ENCODE data around the gene WLS.

WLS gene

DNA sequence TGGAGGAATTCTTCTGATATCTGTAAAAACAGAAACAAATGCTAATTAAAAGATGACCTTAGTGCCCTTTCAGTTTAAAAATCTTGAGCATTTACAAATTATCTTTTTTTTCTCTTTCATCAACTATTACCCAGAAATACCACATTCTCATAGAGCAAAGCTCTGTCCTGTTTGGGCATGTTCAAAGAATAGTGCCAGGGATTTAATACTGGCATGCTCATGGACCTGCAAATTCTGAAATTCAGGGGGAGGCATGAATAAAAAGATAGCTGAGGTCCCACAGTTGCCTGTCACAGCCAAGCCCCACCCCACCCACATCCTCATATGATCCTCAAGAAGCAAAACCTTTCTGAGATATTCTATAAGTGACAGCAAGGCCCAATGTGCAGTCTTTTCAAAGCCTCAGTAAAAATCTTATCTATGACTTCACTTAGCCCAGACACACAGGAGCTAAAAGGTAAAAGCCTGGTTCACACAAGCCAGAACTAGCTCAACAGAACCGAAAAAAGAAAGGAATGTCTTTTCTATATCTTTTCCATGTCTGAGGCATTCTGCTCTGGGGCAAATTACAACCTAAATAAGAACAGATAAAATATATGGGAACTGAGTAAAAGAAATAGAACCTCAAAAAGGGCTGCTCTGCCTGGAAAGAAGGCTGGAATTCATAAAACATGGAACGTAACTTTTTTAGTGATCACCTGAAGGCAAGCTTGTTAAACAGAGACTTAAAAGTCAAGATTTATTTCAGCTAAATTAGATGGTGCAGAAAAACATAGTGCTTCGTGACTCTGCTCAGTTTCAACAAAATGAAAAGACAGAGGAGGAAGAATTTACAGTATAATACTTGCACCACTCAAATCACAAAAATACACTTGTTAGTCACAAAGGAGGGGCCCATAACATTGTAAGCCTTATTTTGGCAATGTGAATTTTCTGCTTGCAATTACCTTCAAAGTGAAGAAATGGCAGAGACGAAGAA lies 11.0 kb downstream of the WLS start:
- Histone ChIP-seq H4K20me1 (ENCODE audit: insufficient read depth) (no peaks in the 10 kb centered on the region), H3K4me3 (IDR thresholded peaks at IDR 0.05; ENCODE audit: insufficient read depth, low read depth, low read length) (no peak overlapping the region), H3K9ac (no peak overlapping the region), H2AFZ (ENCODE audit: low read depth) (no peak overlapping the region), H3K36me3 (ENCODE audit: insufficient read depth) (no peaks in the 10 kb centered on the region), H3K4me2 (no peak overlapping the region), H3K27me3 (ENCODE audit: insufficient read depth, low read depth) (no peaks in the 10 kb centered on the region), H3K27ac (no peak overlapping the region), H3K4me1 (ENCODE audit: low read depth, poor library complexity, severe bottlenecking) (no peaks in the 10 kb centered on the region), H3K79me2 (ENCODE audit: insufficient read depth, low read depth) (no peaks in the 10 kb centered on the region)
- TF ChIP-seq, protein P1, sequence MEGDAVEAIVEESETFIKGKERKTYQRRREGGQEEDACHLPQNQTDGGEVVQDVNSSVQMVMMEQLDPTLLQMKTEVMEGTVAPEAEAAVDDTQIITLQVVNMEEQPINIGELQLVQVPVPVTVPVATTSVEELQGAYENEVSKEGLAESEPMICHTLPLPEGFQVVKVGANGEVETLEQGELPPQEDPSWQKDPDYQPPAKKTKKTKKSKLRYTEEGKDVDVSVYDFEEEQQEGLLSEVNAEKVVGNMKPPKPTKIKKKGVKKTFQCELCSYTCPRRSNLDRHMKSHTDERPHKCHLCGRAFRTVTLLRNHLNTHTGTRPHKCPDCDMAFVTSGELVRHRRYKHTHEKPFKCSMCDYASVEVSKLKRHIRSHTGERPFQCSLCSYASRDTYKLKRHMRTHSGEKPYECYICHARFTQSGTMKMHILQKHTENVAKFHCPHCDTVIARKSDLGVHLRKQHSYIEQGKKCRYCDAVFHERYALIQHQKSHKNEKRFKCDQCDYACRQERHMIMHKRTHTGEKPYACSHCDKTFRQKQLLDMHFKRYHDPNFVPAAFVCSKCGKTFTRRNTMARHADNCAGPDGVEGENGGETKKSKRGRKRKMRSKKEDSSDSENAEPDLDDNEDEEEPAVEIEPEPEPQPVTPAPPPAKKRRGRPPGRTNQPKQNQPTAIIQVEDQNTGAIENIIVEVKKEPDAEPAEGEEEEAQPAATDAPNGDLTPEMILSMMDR (conservative IDR thresholded peaks at IDR 0.05; ENCODE audit: low read depth, low read length), result no peak

DNA sequence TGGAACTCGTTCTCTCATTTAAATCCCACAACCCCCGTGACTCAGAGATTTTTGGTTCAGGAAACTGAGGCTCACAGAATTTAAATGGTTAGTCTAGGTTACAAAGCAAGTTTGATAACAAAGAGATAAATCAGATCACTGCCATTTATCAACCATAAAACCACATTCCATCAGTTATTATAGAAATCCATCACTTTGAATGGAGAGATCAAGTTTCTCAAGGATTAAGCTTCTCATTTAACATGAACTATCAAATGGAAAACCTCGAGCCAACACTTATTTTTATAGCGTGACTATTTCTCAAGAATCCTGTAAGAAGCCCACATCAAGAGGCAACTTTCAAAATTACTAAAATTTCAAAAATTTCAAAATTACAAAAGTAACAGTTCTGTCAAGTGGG lies 11.9 kb downstream of the WLS start:
- no peaks in the 10 kb centered on the region for H3K79me2 ChIP-seq (ENCODE audit: insufficient read depth, low read depth)
- no peak overlapping the region for H3K27ac ChIP-seq
- H3K9ac ChIP-seq, result no peak overlapping the region
- TF ChIP-seq, protein P1 (conservative IDR thresholded peaks at IDR 0.05; ENCODE audit: low read depth, low read length), result no peak
- no peaks in the 10 kb centered on the region for H3K36me3 ChIP-seq (ENCODE audit: insufficient read depth)
- no peaks in the 10 kb centered on the region for H3K27me3 ChIP-seq (ENCODE audit: insufficient read depth, low read depth)
- no peak overlapping the region for H3K4me3 ChIP-seq (IDR thresholded peaks at IDR 0.05; ENCODE audit: insufficient read depth, low read depth, low read length)
- no peak overlapping the region for H2AFZ ChIP-seq (ENCODE audit: low read depth)
- no peaks in the 10 kb centered on the region for H3K4me1 ChIP-seq (ENCODE audit: low read depth, poor library complexity, severe bottlenecking)
- H4K20me1 ChIP-seq (ENCODE audit: insufficient read depth), result no peaks in the 10 kb centered on the region
- H3K4me2 ChIP-seq, result no peak overlapping the region

DNA sequence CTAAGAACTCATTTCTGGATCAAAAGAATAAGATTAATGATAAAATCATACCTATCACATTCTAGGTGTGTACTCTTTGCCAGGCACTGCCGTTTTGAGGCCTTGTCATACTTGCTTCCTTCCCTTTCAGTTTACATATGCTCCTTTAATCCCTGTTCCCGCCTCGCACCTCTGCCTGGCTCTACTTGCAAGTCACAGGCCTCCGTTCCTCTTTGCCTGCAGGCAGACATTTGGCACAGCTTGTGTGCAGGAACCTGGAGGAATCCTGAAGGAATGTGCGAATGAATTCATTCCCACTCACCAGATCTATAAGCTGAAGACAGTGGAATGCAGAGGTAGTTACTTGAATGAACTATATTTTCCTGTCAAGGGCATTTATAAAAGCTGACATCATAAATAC lies 13.8 kb downstream of the WLS start:
- Histone ChIP-seq H4K20me1 (ENCODE audit: insufficient read depth) (no peaks in the 10 kb centered on the region), H3K4me2 (no peak overlapping the region), H3K79me2 (ENCODE audit: insufficient read depth, low read depth) (no peaks in the 10 kb centered on the region), H3K27me3 (ENCODE audit: insufficient read depth, low read depth) (no peaks in the 10 kb centered on the region), H3K27ac (no peak overlapping the region), H2AFZ (ENCODE audit: low read depth) (no peak overlapping the region), H3K4me1 (ENCODE audit: low read depth, poor library complexity, severe bottlenecking) (peaks cover 12% of the 10 kb centered on the region), H3K36me3 (ENCODE audit: insufficient read depth) (no peaks in the 10 kb centered on the region), H3K4me3 (IDR thresholded peaks at IDR 0.05; ENCODE audit: insufficient read depth, low read depth, low read length) (no peak overlapping the region), H3K9ac (no peak overlapping the region)
- TF ChIP-seq, protein P1 (conservative IDR thresholded peaks at IDR 0.05; ENCODE audit: low read depth, low read length), result no peak

DNA sequence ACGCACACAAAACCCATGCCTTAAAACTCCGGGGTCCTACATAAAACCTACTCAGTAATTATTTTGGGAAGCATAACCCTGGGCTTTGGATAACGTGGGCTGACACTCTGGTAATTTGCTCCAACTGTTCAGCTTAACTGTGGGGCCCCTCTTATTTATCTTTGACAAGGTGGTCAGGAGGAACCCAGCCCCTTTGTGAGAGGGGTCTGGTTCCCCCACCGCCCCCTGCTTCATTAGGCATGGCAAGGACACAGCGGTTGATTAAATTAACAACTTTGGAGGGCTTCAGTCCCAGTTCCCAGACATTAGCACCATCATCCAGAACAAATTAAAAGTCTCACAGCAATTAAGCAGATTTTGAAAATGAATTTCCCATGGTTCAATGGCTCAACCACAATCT lies 14.7 kb downstream of the WLS start:
- Histone ChIP-seq H3K27me3 (ENCODE audit: insufficient read depth, low read depth) (no peaks in the 10 kb centered on the region), H3K4me3 (IDR thresholded peaks at IDR 0.05; ENCODE audit: insufficient read depth, low read depth, low read length) (no peak overlapping the region), H3K36me3 (ENCODE audit: insufficient read depth) (no peaks in the 10 kb centered on the region), H4K20me1 (ENCODE audit: insufficient read depth) (no peaks in the 10 kb centered on the region), H3K79me2 (ENCODE audit: insufficient read depth, low read depth) (no peaks in the 10 kb centered on the region), H2AFZ (ENCODE audit: low read depth) (no peak overlapping the region), H3K4me2 (no peak overlapping the region), H3K27ac (no peak overlapping the region), H3K9ac (no peak overlapping the region), H3K4me1 (ENCODE audit: low read depth, poor library complexity, severe bottlenecking) (peaks cover 12% of the 10 kb centered on the region)
- TF ChIP-seq, protein P1 (conservative IDR thresholded peaks at IDR 0.05; ENCODE audit: low read depth, low read length), result no peak
